GM19324 (cell line): ENCODE results near the gene CREB5.

Source experiments
- ATAC-seq: cut with Tn5 transposase; IDR thresholded peaks from one replicate; pipeline ENCODE4 v1.9.1; 2021; ENCODE audit warnings: mild to moderate bottlenecking, moderate library complexity; ENCODE audit not compliant: unreplicated experiment, low FRiP score

The CREB5 gene

DNA sequence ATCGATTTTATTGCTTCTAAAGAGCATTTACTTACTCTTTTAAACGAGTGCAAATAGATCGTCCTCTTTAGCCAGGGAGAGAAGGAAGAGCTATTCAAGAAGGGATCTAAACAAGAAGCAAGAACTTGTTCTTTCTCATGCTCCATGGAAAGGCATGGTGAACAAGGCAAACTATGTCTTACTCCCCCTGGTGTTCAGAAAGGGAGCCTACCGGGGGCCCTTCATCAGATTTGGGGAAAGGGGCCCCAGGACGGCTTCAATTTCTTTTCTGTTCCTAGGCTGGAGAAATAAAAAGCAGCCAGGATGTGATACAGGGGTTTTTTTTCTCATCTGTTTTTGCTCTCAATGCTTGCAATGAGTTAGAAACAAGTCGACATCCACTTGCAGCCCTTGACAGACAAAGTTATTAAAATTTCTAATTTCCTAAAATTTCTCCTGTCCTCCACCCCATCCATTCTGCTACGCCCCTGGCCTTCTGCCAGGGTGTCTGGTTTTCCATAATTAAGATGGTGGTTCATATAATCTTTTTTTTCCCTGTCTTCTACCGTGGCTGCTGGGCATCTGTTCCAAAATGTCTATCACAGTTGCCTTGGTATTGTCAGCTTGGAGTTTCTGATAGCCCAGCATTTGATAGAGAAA is 214.4 kb downstream of the CREB5 start:
- no peak for ATAC-seq

DNA sequence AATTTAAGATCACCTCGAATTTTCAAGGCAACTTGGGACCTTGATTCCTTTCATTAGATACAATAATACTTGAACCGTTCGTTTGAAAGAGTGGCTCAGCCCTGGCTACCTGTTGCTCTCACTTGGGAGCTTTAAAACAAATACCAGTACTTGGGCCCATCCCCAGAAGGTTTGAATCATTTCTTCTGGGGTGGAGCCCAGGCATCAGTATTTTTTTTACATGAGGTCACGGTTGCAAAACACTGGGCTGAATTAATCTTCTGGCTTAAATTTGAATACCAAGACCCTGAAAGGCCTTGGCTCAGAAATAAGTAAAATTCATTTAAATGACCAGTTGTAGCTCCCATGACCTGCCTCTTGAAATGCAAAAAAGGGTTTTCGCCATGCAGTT is 214.9 kb downstream of the CREB5 start:
- no peak for ATAC-seq

DNA sequence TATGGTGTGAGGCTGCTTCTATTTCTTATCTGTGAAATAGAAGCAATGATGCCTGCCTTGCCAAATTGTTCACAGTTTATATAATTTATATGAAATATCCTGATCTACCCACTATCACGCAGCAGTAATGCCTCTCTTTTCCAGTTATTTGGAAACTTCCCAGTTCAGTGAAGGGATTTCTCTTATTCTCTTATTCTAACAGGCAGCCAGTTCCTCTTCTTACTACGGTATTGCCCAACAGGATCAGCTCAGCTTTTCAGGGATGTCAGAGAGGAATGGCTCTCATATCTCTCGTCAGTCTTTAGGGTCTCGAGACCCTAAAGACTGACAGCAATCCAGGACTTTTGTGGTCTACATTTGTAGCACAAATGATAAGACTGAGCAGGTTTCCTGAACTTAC is 215.6 kb downstream of the CREB5 start:
- no peak for ATAC-seq

DNA sequence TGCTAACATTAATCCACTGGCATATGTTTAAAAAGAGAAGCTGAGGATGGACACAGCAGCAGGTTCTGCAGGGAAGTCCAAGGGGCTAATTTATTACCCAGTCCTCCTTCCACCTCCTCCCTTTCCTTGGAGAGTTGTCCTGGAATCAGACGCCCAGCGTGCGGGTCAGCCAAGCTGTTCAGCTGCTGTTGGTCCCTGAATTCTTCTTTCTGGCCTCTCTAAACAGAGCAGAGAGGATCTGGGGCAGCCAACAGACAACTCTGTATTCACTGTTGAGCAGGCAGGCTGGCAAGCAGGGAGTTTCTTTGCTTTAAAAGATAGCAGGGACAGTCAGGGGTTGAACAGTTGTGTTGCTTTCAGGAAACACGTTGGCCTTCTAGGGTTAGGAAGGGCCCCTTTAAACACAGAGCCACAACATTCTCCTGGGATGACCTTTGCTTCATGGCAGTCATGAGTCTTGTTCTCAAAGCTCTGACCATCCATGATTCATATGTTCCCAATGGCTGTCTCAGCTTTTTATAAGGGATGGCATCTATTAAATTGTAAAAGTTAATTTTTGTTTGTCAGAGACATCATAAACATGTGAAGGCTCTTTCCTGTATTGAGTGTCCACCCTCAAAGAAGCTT is 217.0 kb downstream of the CREB5 start:
- no peak for ATAC-seq

DNA sequence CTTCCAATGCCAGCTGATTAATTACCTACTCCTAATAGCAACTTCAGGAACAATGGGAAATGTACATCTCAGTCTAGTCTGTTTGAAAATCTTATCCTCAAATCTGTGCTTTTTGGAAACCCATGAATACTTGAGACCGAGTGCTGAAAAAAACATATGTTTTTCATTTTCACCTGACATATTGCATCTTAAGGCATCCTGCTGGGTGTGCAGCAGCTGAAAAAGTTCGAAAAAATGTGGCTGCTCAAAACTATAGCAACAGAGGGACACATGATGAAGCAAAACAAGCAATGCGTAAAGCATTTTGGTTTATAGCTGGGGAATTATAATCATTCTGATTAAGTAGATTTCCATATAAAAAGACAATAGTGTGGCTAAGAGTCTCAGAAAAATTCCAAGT is 218.0 kb downstream of the CREB5 start:
- ATAC-seq: no peak

DNA sequence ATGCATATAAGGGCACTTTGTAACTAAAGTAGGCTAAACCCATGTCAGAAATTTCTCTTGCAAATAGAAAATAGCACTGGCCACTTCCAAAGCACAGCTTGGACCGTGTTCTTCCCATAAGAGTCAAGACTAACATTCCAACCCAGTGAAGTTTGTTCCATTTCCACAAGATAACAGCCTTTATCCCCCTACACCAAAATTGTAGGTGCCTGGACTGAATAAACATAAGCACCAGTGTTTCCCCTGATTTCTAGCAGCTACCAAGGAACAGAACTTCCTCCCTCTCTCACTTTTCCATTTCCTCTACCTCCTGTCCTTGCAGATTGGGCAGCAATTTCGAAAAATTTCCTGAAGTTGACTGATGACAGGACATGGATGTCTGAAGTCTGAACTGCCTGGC is 219.7 kb downstream of the CREB5 start:
- no peak for ATAC-seq

DNA sequence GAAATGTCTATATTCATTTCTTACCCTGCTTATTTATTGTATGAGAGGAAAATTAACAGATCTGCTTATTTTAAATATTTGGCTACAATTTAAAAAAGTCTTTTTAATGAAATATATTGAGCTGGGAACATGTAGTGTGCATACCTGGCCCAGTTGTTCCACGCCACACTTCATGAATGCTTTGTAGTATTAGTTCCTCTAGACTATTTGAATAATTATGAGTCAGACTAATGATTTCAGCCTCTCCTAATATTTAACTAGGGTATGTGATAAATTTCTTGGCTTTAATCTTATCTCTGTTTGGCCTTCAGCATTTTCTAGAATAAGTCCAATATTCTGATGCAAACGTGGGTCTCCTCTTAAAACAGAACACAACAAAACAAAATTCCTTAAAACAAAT is 226.6 kb downstream of the CREB5 start:
- ATAC-seq: no peak

DNA sequence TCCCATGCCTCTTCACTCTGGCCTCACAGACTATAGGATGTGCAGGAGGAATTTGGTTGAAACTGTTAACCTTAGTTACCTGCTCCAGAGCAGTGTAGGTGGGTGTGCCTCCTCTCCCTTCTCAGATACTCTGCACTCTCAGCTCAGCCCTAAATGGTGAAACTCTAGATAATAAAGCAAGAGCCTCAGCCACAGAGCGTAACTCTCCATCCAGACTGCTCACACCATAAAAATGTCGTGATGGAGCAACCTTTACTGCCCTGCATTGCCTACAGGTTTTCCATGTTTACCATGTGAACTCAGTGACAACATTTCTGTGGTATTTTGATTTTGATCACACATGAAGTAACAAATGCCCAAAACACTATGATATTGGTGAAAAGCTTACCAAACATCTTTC is 227.7 kb downstream of the CREB5 start:
- ATAC-seq: no peak

DNA sequence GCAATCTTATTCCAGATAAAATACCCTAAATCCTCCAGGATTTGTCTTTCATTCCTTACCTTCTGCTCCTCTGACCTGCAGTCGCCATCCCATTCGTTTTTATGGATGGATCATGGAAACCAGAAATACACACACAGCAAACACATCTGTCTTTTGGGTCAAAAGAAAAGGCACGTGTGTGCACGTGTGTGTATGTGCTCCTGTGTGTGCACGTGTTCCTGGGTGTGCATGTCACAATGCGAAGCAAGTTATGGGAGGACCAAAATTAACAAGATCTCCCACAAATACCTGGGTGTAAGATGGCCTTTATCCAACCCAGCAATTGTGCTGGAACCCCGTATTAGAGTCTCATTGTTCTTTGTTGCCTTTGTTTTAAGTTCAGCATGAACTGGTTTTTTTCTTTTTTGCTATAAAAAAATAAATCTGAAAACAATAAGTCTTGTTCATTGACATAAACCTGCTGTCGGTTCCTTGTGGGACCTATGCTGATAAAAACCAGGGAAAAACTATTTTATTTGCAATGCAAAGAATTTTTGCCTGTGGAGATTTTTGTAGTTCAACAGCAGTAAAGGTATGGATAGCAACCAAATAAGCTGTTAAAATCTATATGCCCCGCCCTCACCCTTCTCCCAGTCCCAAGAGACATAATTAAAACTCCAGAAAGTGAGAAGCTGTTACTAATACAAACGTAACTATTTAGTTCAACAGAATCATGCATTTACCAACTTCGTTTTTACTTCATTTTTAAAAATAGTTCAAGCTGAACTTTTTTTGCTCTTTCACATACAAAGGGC is 229.6 kb downstream of the CREB5 start:
- ATAC-seq: no peak

DNA sequence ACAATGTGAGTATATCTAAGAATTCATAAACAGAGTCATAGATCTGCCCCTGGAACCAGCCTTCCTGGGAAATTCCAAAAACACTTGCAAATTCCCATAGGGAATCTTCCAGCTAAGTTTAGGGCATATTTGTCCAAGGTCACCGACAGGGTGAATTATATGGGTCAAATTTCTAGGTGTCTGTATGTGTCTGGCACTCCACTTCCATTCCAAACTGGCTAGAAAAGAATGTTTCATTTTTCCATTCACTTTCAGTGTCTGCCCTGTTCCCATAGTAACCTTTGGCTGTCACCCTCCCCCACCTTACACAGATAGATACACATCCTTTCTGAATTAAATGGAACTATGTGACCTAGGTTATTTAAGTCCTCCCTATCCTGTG is 230.9 kb downstream of the CREB5 start:
- no peak for ATAC-seq

DNA sequence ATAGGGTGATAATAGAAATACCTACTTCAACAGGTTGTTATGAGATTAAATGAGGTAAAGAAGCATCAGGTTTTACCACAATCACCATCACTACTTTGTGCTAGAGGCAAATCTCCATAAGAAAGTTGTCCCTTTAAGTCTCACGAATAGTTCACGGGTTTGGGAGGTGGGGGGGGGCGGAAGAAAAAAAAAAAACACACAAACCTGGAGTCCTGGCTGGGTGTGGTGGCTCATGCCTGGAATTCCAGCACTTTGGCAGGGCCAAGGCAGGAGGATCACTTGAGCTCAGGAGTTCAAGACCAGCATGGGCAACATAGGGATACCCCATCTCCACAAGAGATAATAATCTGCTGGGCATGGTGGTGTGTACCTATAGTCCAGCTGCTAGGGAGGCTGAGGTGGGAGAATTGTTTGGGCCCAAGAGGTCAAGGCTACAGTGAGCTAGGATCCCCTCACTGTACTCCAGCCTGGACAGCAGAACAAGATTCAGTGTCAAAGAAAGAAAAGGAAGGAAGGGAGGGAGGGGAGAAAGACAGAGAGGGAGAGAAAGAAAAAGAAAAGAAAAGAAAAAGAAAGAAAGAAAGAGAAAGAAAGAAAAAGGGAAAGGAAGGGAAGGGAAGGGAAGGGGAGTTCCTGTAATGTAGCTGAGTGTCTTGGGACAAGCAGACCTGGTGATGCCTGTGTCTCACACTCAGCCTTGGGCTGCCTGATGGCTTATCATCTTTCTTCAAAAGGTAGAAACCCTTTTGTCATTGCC is 231.4 kb downstream of the CREB5 start:
- ATAC-seq: no peak

DNA sequence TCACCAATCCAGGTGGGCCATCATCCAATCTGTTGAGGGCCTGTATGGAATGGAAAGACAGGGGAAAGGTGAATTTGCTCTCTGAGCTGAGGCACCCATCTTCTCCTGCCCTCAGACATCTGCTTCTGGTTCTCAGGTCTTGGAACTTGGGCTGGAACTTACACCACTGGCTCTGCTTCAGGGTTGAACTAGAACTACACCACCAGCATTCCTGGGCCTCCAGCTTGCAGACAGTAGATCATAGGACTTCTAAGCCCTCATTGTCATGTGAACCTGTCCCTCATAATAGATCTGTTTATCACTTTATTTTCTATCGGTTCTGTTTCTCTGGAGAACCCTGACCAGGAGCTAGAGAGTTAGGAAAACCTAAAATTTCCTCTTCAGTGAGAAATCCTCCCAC is 233.5 kb downstream of the CREB5 start:
- no peak for ATAC-seq

DNA sequence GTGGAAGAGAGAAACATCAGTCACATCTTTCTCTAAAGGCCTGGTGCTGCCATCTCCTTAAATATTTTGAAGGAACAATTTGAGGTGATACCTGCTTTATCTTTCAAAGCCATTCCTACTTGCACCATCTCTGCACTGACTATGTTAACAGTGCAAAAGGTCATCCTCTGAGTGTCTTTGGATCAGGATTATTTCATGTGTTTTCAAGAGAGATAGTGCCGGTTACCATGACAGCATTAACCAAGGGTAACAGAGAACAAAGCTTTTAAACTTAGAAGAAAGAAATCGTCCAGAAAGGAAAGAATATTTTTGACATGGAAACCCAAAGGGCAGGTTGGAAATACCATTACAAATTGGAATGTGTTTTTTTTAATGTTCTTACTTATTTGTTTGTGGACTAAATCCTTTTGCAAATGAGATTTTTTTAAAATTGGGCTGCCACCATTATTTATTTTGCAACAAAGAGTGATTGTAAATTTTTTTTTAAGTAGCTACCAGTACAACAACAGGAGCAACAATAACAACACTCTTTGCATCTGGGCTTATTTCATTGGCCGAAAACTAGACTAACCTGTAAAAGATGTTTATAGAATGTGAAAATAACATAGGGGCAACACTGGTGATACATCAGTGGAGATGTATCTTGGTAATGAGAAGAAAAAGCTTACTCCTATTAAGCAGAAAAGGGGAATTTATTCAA is 234.2 kb downstream of the CREB5 start:
- ATAC-seq: no peak

DNA sequence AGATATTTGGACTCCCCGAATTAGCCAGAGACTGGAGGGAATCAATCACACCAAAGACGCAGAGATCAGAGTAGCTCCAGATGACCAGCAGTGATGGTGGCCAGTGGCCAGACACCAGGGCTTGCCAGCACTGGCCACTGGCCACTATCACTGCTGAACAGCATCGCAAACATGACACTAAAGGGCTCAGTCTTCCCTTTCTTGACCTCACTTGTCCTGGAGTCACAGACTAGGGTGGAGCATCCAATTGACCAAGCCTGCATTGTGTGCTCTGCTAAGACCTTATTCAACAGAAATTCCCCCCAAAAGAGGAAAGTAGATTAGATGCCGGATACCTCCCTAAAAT is 234.7 kb downstream of the CREB5 start:
- no peak for ATAC-seq

DNA sequence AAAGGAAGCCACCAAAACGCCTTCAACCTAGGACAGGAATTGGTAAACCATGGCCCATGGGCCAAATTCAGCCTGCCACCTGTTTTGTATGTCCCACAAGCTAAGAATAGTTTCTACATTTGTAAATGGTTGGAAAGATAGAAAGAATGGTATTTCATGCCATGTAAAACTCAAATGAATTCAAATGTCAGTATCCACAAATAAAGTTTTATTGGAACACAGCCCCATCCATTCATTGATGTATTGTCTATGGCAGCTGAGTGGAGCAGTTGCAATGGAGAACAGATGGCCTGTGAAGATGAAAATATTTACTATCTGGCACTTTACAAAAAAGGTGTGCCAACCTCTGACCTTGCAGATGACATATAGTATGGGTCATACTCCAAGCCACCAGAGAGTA is 236.9 kb downstream of the CREB5 start:
- ATAC-seq: no peak

DNA sequence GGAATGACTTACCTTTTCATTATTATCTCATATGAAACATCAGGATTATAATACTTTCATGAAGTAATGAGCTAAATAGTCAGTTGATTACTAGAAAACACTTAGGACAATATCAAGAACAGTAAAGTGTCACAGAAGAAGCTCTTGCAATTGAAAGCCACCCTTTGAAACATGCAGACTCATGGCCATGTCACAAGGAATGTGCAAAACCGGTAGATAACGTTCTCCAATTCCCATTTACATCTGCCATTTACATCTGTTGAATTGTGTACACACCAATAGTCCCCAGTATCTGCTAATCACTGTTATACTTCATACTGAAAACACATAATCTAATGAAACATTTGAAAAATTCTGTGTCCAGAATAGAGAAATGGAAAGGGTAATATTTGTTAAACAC is 237.5 kb downstream of the CREB5 start:
- no peak for ATAC-seq

DNA sequence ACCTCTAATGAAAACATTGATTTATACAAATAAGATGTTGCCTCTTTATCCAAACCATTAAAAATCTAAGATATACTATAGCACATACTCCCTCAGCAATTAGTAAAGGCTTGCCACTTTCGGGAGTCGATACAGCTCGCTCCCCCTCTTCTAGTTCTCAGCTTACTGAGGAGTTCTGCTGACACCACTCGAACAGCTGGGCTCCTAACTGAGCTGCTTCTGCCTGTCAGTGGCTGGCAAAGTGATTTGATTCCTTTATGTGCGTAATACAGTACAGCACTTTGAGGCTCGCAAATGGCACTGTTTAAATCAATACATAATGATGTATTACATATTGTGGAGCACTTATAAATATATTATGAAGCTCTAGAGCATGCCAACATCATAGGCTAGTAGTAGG is 241.8 kb downstream of the CREB5 start:
- no peak for ATAC-seq

DNA sequence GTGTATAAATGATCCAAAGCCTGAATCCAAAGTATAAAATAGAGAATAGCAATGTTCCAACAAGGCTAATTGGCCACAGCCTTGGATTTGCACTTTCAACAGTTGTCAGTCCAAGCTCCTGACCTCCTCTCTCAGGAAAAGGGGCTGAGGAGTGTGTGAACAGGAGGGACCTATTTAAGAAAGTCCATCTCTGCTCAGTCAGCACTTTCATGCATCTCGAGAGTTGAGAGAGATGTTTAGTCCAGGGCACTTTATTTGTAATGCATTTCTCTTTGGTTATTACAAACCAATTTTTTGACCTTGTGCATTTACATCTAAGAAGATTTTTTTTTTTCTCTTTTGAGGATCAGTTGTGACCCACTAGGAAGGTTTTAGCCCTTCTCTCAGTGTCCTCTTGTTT is 244.2 kb downstream of the CREB5 start:
- no peak for ATAC-seq

DNA sequence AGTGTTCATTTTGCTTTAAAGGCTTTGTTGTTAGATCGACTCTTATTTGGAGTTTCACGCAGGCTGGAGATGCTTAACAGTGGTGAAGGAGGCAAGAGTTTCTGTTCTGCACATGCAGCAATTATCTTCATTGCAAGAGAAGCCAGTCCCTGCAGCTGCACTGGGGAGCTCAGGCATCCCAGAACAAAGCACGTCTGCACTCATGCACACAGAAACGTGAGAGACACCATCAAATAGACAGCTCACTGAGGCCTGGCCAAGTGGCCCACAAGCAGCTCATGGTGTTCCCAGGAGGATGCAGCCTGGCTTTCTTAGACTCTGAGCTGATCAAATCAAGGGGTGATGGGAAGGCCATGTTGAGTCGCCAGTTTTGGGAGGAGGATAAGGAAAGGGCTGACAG is 246.1 kb downstream of the CREB5 start:
- no peak for ATAC-seq

DNA sequence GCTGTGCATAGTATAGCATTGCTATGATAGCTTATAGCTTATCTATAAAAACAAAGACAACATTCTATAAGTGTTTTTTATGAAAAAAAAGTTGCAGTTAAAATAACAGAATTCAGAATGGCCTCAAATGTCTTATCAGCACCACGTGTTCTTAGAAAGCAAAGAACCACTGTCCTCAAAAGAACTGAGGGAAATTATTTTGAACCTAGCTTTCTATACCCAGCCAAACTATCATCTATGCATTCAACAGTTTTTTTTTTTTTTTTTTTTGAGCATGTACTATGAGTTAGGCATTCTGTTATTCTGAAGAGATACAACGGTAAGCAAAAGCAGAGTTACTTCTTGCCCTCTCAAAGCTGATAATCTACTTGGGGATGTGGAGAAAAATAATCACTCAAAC is 247.8 kb downstream of the CREB5 start:
- no peak for ATAC-seq
